DMS 273 (cell line): ENCODE measurements around the gene TUBA1B.
A peak's percentile ranks its signal among the peaks of the same experiment; 100 is the strongest.

Experiments used
- DNase-seq: peaks from one replicate; lab custom pipeline; 2025; ENCODE audit not compliant: unreplicated experiment; lab: John Stamatoyannopoulos, UW

TUBA1B gene

GRCh38 chr12:49091056-49091835 is 39.9 kb downstream of the TUBA1B start:
- DNase-seq, result no peak

- DNase-seq, result peak; percentile 62
These were observed 41.1 kb downstream of the TUBA1B start for GRCh38 chr12:49089821-49090773.

GRCh38 chr12:49088932-49089330 is 42.3 kb downstream of the TUBA1B start:
- no peak for DNase-seq

GRCh38 chr12:49088150-49088931 is 42.9 kb downstream of the TUBA1B start:
- DNase-seq, result peak; percentile 87

GRCh38 chr12:49086116-49086515 is 45.1 kb downstream of the TUBA1B start:
- no peak for DNase-seq

- no peak for DNase-seq
These were observed 46.8 kb downstream of the TUBA1B start for GRCh38 chr12:49084438-49084837.

GRCh38 chr12:49079793-49080192 is 51.4 kb downstream of the TUBA1B start:
- no peak for DNase-seq
